Ovary (tissue), 9 donors: ENCODE data around the gene AGPAT2. TPM values are rescaled to one million over a fixed set of nuclear protein-coding genes. Genes with fewer than 3 reads are reported as not detected.

Experiments
- DNase-seq, 5 donors: peaks; one replicate each; pipeline ENCODE4 v3.0.0-alpha.2; 2019 to 2020
- H3K27ac ChIP-seq, 2 donors: fragments of 200-600 bp; one replicate each; pipeline versions ENCODE4 v1.5.1 to v1.8.0; 2019 to 2022
- H3K27me3 ChIP-seq: fragments of 200-600 bp; one replicate; pipeline ENCODE4 v1.8.0; 2022
- H3K36me3 ChIP-seq: fragments of 200-600 bp; sonication (generic); one replicate; pipeline ENCODE4 v1.5.1; 2019
- H3K4me1 ChIP-seq: one replicate; pipeline ENCODE4 v1.8.1; 2013; ENCODE audit warnings: mild to moderate bottlenecking, moderate library complexity; ENCODE audit not compliant: insufficient read depth
- H3K4me3 ChIP-seq: fragments of 200-600 bp; sonication (generic); one replicate; pipeline ENCODE4 v1.5.1; 2017
- H3K9me3 ChIP-seq, 2 donors: fragments of 200-600 bp in 1 of 2; sonication (generic) in 1 of 2; one replicate each; pipeline versions ENCODE4 v1.5.1 to v1.8.1; 2013 to 2019; ENCODE audit warnings: mild to moderate bottlenecking in 1 of 2, moderate library complexity in 1 of 2
- EP300 ChIP-seq: sonication (generic); formaldehyde crosslinking; IDR thresholded peaks from one replicate; pipeline ENCODE4 v1.6.1; 2017; ENCODE audit warnings: antibody characterized with exemption
- POLR2A ChIP-seq: fragments of 450-650 bp; IDR thresholded peaks from one replicate; pipeline ENCODE4 v1.6.1; 2017; ENCODE audit warnings: antibody characterized with exemption, mild to moderate bottlenecking, moderate library complexity
- WGBS, 3 donors: extraction: QIAGEN DNeasy Blood & Tissue Kit in 1 of 3; methylation state at CpG; one replicate each; pipeline versions ENCODE4 v1.1.5 to v1.1.7; 2013 to 2017; 5-methylcytosine and 5-hydroxymethylcytosine counted together
- intact Hi-C, 4 donors: fragments of 100-400 bp; cut with DNase I; formaldehyde crosslinking; loops; one replicate each; pipeline versions ENCODE4 v1.11.0 to v1.15.1; 2022 to 2023
- polyA plus RNA-seq, 2 donors: library from polyadenylated mRNA; stranded (reverse); fragments of 200-250 nt in 1 of 2; fragments of 350-450 nt in 1 of 2; fragmentation: Illumina TruSeq in 1 of 2; extraction: RNeasy Lipid Tissue Mini Kit (QIAGEN cat#74804) in 1 of 2; gene quantifications; one replicate each; pipeline ENCODE4 v1.2.3, GENCODE V29; 2013 to 2014
- total RNA-seq, 7 donors: library from RNA; depleted of rRNA in 2 of 7; stranded (reverse); fragments of >200 nt in 2 of 7; fragmentation: NEBNext Ultra II Directional in 3 of 7; extraction: Animal tissue kit (Norgen Biotek cat#: 25700) in 3 of 7; gene quantifications; one replicate each; pipeline versions ENCODE4 v1.1.0 to v1.2.4, GENCODE V29; 2016 to 2023
- TF ChIP-seq, protein P1 (sequence below), 3 donors: fragments of 450-650 bp in 2 of 3; fragments of 200-600 bp in 1 of 3; IDR thresholded peaks; one replicate each; pipeline versions ENCODE4 v1.5.1 to v1.8.0; 2016 to 2022; ENCODE audit warnings: antibody characterized with exemption in 3 of 3, mild to moderate bottlenecking in 1 of 3
- donor health status: DM: no; HTN: no; CAD: no; lungs with moderate emphysema.
- donor health status: DM: no; HTN: no; CAD: no.
- donor health status: Bipolar disorder and iron deficiency.
- donor health status: DM: yes; HTN: yes; CAD: no.
- donor health status: DM: no; HTN: no; CAD: no.
- donor health status: DM: yes; HTN: yes; CAD: no.

Gene AGPAT2
- total and polyA plus RNA-seq, 9 donors: 6.1 to 40.9 (median 23.9) TPM

DNA sequence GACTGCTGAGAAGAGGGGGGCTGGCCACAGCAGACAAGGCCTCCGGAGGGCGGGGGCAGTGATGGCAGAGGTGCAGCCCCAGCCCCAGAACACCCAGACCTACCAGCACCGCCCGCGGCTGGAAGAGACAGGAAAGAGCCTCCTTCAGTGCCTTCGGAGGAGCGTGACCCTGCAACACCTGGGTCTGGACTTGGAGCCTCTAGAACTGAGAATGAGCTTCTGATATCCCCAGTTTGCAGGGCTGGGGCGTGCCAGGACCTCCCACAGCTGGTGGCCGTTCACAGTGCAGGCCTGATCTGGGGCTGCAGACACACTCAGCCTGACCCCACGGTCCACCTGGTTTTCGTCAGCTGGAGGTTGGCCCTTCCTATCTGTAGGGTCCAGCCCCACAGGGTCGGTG is 46.4 kb upstream of the AGPAT2 start:
- no peak for DNase-seq
- TF ChIP-seq EP300 (no peak), POLR2A (no peak)
- 67 to 71% (median 70%) methylated on average over 12 of the region's 12 CpGs for WGBS, 3 donors
- Histone ChIP-seq H3K4me1 (peaks cover 3% of the 10 kb centered on the region), H3K27me3 (no peaks in the 10 kb centered on the region), H3K9me3 (no peaks in the 10 kb centered on the region), H3K36me3 (no peaks in the 10 kb centered on the region), H3K27ac (no peak overlapping the region), H3K4me3 (no peak overlapping the region)
- intact Hi-C loops: no loop called here

DNA sequence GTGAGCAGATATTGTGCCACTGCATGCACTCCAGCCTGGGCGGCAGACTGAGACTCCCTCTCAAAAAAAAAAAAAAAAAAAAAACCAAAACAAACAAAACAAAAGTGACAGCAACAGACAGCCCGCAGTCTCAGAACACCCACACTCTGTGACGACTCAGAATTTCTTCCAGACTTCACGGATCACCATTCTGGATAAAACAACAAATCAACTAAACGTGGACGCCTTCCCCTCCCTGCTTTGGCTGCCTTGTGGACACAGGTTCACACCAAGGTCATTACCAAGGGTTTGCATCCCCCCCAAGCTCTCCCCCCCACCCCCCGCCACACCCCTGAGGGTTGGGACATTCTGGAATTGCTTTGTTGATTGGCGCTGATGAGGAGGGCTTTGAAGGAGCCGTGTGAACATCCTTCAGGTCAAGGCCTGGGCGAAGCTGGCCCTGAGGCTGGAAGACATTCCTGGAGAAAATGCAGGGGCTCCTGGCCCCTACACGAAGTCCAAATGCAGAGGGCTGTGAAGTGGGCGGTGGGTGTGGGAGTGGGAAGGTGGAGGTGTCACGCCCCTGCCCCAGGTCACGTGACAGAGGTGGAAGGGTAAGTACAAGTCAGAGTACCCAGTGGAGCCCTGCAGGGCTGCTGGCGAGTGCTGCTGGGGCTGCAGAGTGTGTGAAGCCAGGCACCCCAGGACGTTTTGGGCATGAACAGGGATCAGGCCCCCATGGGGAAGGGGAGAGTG is 45.4 kb upstream of the AGPAT2 start:
- 40 to 53% (median 41%) methylated on average over 16 of the region's 16 CpGs for WGBS, 3 donors
- Histone ChIP-seq H3K36me3 (no peaks in the 10 kb centered on the region), H3K9me3 (no peaks in the 10 kb centered on the region), H3K4me3 (no peak overlapping the region), H3K27me3 (no peaks in the 10 kb centered on the region), H3K27ac (no peak overlapping the region), H3K4me1 (peaks cover 5% of the 10 kb centered on the region)
- TF ChIP-seq EP300 (no peak), POLR2A (no peak)
- TF ChIP-seq, protein P1, sequence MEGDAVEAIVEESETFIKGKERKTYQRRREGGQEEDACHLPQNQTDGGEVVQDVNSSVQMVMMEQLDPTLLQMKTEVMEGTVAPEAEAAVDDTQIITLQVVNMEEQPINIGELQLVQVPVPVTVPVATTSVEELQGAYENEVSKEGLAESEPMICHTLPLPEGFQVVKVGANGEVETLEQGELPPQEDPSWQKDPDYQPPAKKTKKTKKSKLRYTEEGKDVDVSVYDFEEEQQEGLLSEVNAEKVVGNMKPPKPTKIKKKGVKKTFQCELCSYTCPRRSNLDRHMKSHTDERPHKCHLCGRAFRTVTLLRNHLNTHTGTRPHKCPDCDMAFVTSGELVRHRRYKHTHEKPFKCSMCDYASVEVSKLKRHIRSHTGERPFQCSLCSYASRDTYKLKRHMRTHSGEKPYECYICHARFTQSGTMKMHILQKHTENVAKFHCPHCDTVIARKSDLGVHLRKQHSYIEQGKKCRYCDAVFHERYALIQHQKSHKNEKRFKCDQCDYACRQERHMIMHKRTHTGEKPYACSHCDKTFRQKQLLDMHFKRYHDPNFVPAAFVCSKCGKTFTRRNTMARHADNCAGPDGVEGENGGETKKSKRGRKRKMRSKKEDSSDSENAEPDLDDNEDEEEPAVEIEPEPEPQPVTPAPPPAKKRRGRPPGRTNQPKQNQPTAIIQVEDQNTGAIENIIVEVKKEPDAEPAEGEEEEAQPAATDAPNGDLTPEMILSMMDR (IDR thresholded peaks at IDR 0.05): no peak
- DNase-seq: no peak
- intact Hi-C loops: no loop called here

DNA sequence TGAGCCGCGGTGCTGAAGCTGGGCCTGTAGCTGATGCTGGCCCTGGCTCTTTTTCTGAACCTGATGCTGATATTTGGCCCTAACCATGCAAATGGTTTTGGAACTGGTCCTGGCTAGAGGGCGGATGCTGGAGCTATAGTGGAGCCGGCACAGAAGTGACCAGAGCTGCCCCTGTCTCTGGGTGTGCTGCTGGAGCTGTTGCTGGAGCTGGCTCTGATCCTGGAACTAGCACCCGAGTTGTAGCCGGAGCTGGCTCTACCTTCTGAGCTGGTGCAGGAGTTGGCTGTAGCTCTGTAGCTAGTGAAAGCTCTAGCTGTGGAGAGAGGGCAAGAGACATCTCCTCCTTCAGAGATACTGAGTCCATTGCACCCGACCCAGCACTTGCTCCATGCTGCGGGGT is 42.7 kb upstream of the AGPAT2 start:
- no peaks in the 10 kb centered on the region for H3K9me3 ChIP-seq
- 85 to 92% (median 91%) methylated on average over 8 of the region's 8 CpGs for WGBS, 3 donors
- TF ChIP-seq, protein P1 (IDR thresholded peaks at IDR 0.05): no peak
- TF ChIP-seq POLR2A (no peak), EP300 (no peak)
- H3K27ac ChIP-seq: no peak overlapping the region
- no peaks in the 10 kb centered on the region for H3K36me3 ChIP-seq
- no peaks in the 10 kb centered on the region for H3K27me3 ChIP-seq
- H3K4me3 ChIP-seq: no peak overlapping the region
- intact Hi-C loops: no loop called here
- DNase-seq: no peak
- peaks cover 15% of the 10 kb centered on the region for H3K4me1 ChIP-seq

DNA sequence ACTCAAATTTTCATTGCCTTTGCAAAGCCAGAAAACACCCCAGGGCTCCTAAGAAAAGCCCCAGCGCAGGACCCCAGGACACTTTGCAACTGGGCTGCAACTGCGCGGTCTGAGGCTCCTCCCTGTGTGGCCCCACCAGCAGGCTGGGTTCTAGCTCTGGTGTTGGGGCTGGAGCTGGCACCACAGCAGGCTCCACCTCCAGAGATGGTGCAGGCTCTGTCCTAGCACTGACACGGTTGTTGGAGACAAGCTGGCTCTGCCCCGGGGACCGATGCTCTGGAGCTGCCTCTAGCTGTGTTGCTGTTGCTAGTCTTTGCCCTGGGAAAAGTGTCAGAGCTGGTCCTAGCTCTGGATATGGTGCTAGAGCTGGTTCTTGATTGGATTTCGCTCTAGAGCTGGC is 41.9 kb upstream of the AGPAT2 start:
- Histone ChIP-seq H3K36me3 (no peaks in the 10 kb centered on the region), H3K4me3 (peak overlapping the region; percentile 68), H3K27me3 (no peaks in the 10 kb centered on the region), H3K27ac (no peak overlapping the region), H3K9me3 (no peaks in the 10 kb centered on the region), H3K4me1 (peaks cover 15% of the 10 kb centered on the region)
- no peak for TF ChIP-seq POLR2A
- TF ChIP-seq, protein P1 (IDR thresholded peaks at IDR 0.05): no peak
- no peak for TF ChIP-seq EP300
- 83 to 86% (median 84%) methylated on average over 7 of the region's 7 CpGs for WGBS, 3 donors
- intact Hi-C loops: no loop called here
- no peak for DNase-seq

DNA sequence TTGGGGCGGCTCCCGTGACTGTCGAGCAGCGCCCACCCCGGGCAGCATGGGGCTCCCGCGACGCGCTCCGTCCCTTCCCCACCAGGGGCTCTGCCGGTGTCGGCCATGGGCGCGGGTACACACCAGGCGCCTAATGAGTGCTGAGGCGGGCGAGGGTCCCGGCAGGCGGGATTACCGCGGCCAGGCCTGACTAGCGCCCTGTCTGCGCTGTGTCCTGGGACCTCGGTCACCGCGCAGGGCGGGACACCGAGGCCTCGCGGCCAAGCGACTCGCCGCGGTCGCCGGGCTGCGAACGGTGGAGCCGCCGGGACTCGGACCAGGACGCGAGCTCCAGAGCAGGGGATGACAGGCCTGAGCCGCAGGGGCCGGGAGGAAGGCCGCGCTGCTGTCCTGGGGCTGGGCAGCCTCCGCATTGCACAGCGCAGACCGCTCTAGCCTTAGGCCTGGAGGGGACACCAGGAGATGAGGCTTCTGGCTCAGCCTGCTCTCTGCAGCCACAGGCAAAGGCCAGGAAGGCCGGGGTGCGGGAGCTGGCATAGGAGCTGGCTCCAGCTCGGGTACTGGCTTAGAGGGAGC is 41.4 kb upstream of the AGPAT2 start:
- Histone ChIP-seq H3K27ac (peak overlapping the region in 1 of 2 donors; percentile 27), H3K4me1 (peaks cover 15% of the 10 kb centered on the region), H3K36me3 (no peaks in the 10 kb centered on the region), H3K4me3 (peak overlapping the region; percentile 68), H3K27me3 (no peaks in the 10 kb centered on the region), H3K9me3 (no peaks in the 10 kb centered on the region)
- TF ChIP-seq, protein P1 (IDR thresholded peaks at IDR 0.05): no peak
- TF ChIP-seq POLR2A (no peak), EP300 (no peak)
- 1 to 2% (median 2%) methylated on average over 45 to 53 of the region's 53 CpGs for WGBS, 3 donors
- peak in 2 of 5 donors; percentile 54 to 57 for DNase-seq
- intact Hi-C loops: no loop called here
